Measurements from ENCODE around the gene NADK.

NADK gene

GRCh38 chr1:1775327-1776226, 2.7 kb downstream of the NADK start:
- H3K4me3 ChIP-seq (replicated peaks; ENCODE audit: low read depth, low read length), result no peak overlapping the region
- no peak for DNase-seq (ENCODE audit: low read depth)
- no peak for TF ChIP-seq CTCF (IDR thresholded peaks at IDR 0.05; ENCODE audit: low read length, missing control alignments)

DNA sequence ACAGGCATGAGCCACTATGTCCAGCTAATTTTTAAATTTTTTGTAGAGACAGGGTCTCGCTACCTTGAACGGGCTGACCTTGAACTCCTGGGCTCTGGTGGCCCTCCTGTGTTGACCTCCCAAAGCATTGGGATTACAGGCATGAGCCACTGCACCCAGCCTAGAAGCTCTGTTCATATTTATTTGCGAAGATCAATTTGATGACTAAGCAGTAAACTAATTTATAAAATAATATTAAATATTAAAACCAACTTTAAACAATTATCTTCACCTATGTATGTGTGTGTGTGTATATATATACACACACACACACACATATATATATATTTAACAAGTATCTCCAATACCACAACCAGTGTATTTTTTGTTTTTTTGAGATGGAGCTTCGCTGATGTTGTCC, 4.4 kb downstream of the NADK start:
- no peak overlapping the region for H3K4me3 ChIP-seq (replicated peaks; ENCODE audit: low read depth, low read length)
- DNase-seq (ENCODE audit: low read depth), result no peak
- no peak for TF ChIP-seq CTCF (IDR thresholded peaks at IDR 0.05; ENCODE audit: low read length, missing control alignments)

GRCh38 chr1:1771096-1771495, 7.2 kb downstream of the NADK start:
- TF ChIP-seq CTCF (IDR thresholded peaks at IDR 0.05; ENCODE audit: low read length, missing control alignments), result no peak
- no peak for DNase-seq (ENCODE audit: low read depth)
- H3K4me3 ChIP-seq (replicated peaks; ENCODE audit: low read depth, low read length), result no peak overlapping the region

DNA sequence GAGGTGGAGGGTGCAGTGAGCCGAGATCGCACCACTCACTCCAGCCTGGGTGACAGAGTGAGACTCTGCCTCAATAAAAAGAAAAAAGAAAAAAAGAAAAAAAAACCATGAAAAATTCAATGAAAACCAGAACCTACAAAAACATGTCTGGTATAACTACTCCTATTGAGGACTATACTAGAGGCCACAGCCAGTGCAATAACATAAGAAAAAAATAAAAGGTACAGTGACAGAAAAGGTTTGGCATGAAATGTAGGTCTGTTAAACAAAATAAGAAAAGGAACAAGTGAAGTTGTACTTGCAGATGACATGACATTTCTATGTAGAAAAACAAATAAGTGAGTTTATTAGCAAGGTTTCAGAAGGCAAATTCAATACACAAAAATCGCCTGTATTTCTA, 8.2 kb downstream of the NADK start:
- no peak for TF ChIP-seq CTCF (IDR thresholded peaks at IDR 0.05; ENCODE audit: low read length, missing control alignments)
- no peak overlapping the region for H3K4me3 ChIP-seq (replicated peaks; ENCODE audit: low read depth, low read length)
- DNase-seq (ENCODE audit: low read depth), result no peak

GRCh38 chr1:1768249-1768992, 9.8 kb downstream of the NADK start:
- H3K4me3 ChIP-seq (replicated peaks; ENCODE audit: low read depth, low read length), result no peak overlapping the region
- DNase-seq (ENCODE audit: low read depth), result no peak
- no peak for TF ChIP-seq CTCF (IDR thresholded peaks at IDR 0.05; ENCODE audit: low read length, missing control alignments)

- H3K4me3 ChIP-seq (replicated peaks; ENCODE audit: low read depth, low read length), result no peak overlapping the region
- no peak for DNase-seq (ENCODE audit: low read depth)
- no peak for TF ChIP-seq CTCF (IDR thresholded peaks at IDR 0.05; ENCODE audit: low read length, missing control alignments)
Measured at GRCh38 chr1:1764876-1765470, 13.3 kb downstream of the NADK start.

Data from fibroblast of pulmonary artery (primary cell).